ENCODE data around the gene PGRMC2.
"Not testable (repeated sequence)": the region's sequence is repeated elsewhere in the genome, so short reads cannot be mapped to it uniquely, and the experiment has no call there.

The PGRMC2 gene

GRCh38 chr4:128275346-128275745, 12.3 kb downstream of the PGRMC2 start:
- ATAC-seq (replicated peaks) (no peak), DNase-seq (no peak)
- H3K36me3 Mint-ChIP-seq (ENCODE audit: insufficient read depth): peaks cover 26% of the 10 kb centered on the region
- H3K27me3 Mint-ChIP-seq: no peaks in the 10 kb centered on the region
- H3K4me1 Mint-ChIP-seq (ENCODE audit: low read depth in 2 of 2): peaks cover 6 to 12% of the 10 kb centered on the region in 2 donors
- H3K27ac Mint-ChIP-seq: no peak overlapping the region
- H3K9me3 Mint-ChIP-seq: no peaks in the 10 kb centered on the region
- H3K4me3 Mint-ChIP-seq: no peak overlapping the region

- H3K27me3 Mint-ChIP-seq: no peaks in the 10 kb centered on the region
- H3K9me3 Mint-ChIP-seq: no peaks in the 10 kb centered on the region
- no peak overlapping the region for H3K4me3 Mint-ChIP-seq
- ATAC-seq (replicated peaks) (no peak), DNase-seq (no peak)
- peaks cover 21% of the 10 kb centered on the region for H3K36me3 Mint-ChIP-seq (ENCODE audit: insufficient read depth)
- H3K27ac Mint-ChIP-seq: no peak overlapping the region
- H3K4me1 Mint-ChIP-seq (ENCODE audit: low read depth in 2 of 2): peaks cover 0 to 2% of the 10 kb centered on the region in 2 donors
Observed at GRCh38 chr4:128271551-128271950, 16.1 kb downstream of the PGRMC2 start.

- no peak for DNase-seq
- Mint-ChIP-seq H3K27ac (no peak overlapping the region), H3K27me3 (no peaks in the 10 kb centered on the region), H3K4me1 (ENCODE audit: low read depth in 2 of 2) (peaks cover 0 to 2% of the 10 kb centered on the region in 2 donors), H3K9me3 (peaks cover 4 to 6% of the 10 kb centered on the region in 2 donors), H3K36me3 (ENCODE audit: insufficient read depth) (peaks cover 21% of the 10 kb centered on the region), H3K4me3 (no peak overlapping the region)
- ATAC-seq (replicated peaks): no peak
Observed at GRCh38 chr4:128268970-128269369, 18.6 kb downstream of the PGRMC2 start.

GRCh38 chr4:128267745-128268144, 19.9 kb downstream of the PGRMC2 start:
- ATAC-seq (replicated peaks): no peak
- no peaks in the 10 kb centered on the region for H3K4me1 Mint-ChIP-seq (ENCODE audit: low read depth in 2 of 2)
- H3K4me3 Mint-ChIP-seq: no peak overlapping the region
- no peak for DNase-seq
- H3K36me3 Mint-ChIP-seq (ENCODE audit: insufficient read depth): peaks cover 19% of the 10 kb centered on the region
- no peak overlapping the region for H3K27ac Mint-ChIP-seq
- no peaks in the 10 kb centered on the region for H3K27me3 Mint-ChIP-seq
- H3K9me3 Mint-ChIP-seq: peaks cover 4 to 6% of the 10 kb centered on the region in 2 donors

GRCh38 chr4:128267171-128267570, 20.4 kb downstream of the PGRMC2 start:
- not testable (repeated sequence) for DNase-seq; H3K27ac Mint-ChIP-seq; H3K27me3 Mint-ChIP-seq; ATAC-seq (replicated peaks); H3K4me1 Mint-ChIP-seq (ENCODE audit: low read depth in 2 of 2); H3K4me3 Mint-ChIP-seq; H3K9me3 Mint-ChIP-seq
- peaks cover 13% of the 10 kb centered on the region for H3K36me3 Mint-ChIP-seq (ENCODE audit: insufficient read depth)

- not testable (repeated sequence) for H3K36me3 Mint-ChIP-seq (ENCODE audit: insufficient read depth); H3K4me3 Mint-ChIP-seq; H3K9me3 Mint-ChIP-seq; H3K4me1 Mint-ChIP-seq (ENCODE audit: low read depth in 2 of 2); ATAC-seq (replicated peaks); DNase-seq; H3K27ac Mint-ChIP-seq
- H3K27me3 Mint-ChIP-seq: peaks cover 6 to 11% of the 10 kb centered on the region in 2 donors
Observed at GRCh38 chr4:128265550-128265949, 22.1 kb downstream of the PGRMC2 start.

GRCh38 chr4:128259889-128260288, 27.7 kb downstream of the PGRMC2 start:
- not testable (repeated sequence) for H3K4me3 Mint-ChIP-seq; H3K4me1 Mint-ChIP-seq (ENCODE audit: low read depth in 2 of 2); ATAC-seq (replicated peaks); H3K36me3 Mint-ChIP-seq (ENCODE audit: insufficient read depth); H3K27ac Mint-ChIP-seq; DNase-seq; H3K9me3 Mint-ChIP-seq
- H3K27me3 Mint-ChIP-seq: peaks cover 12 to 32% of the 10 kb centered on the region in 2 donors

- not testable (repeated sequence) for ATAC-seq (replicated peaks)
Observed at GRCh38 chr4:128258166-128258565, 29.4 kb downstream of the PGRMC2 start.

GRCh38 chr4:128256539-128256938, 31.1 kb downstream of the PGRMC2 start:
- no peaks in the 10 kb centered on the region for H3K9me3 Mint-ChIP-seq
- DNase-seq (no peak), ATAC-seq (replicated peaks) (no peak)
- no peaks in the 10 kb centered on the region for H3K4me1 Mint-ChIP-seq (ENCODE audit: low read depth in 2 of 2)
- no peak overlapping the region for H3K27ac Mint-ChIP-seq
- no peak overlapping the region for H3K4me3 Mint-ChIP-seq
- no peaks in the 10 kb centered on the region for H3K36me3 Mint-ChIP-seq (ENCODE audit: insufficient read depth)
- peaks cover 35 to 59% of the 10 kb centered on the region in 2 donors for H3K27me3 Mint-ChIP-seq

More at GRCh38 chr4:128258166-128258565, 29.4 kb downstream of the PGRMC2 start:
- not testable (repeated sequence) for H3K4me3 Mint-ChIP-seq; H3K27ac Mint-ChIP-seq; H3K36me3 Mint-ChIP-seq (ENCODE audit: insufficient read depth); H3K9me3 Mint-ChIP-seq; DNase-seq; H3K4me1 Mint-ChIP-seq (ENCODE audit: low read depth in 2 of 2)
- H3K27me3 Mint-ChIP-seq: peaks cover 27 to 49% of the 10 kb centered on the region in 2 donors

- H3K4me1 Mint-ChIP-seq (ENCODE audit: low read depth in 2 of 2): no peaks in the 10 kb centered on the region
- peaks cover 32 to 52% of the 10 kb centered on the region in 2 donors for H3K27me3 Mint-ChIP-seq
- H3K36me3 Mint-ChIP-seq (ENCODE audit: insufficient read depth): no peaks in the 10 kb centered on the region
- no peak overlapping the region for H3K4me3 Mint-ChIP-seq
- no peak for DNase-seq
- H3K9me3 Mint-ChIP-seq: no peaks in the 10 kb centered on the region
- no peak overlapping the region for H3K27ac Mint-ChIP-seq
- no peak for ATAC-seq (replicated peaks)
Observed at GRCh38 chr4:128255906-128256305, 31.7 kb downstream of the PGRMC2 start.

GRCh38 chr4:128249787-128250668, 37.6 kb downstream of the PGRMC2 start:
- H3K36me3 Mint-ChIP-seq (ENCODE audit: insufficient read depth): no peaks in the 10 kb centered on the region
- no peaks in the 10 kb centered on the region for H3K9me3 Mint-ChIP-seq
- H3K4me3 Mint-ChIP-seq: no peak overlapping the region
- no peaks in the 10 kb centered on the region for H3K4me1 Mint-ChIP-seq (ENCODE audit: low read depth in 2 of 2)
- DNase-seq: no peak
- no peak for ATAC-seq (replicated peaks)
- peaks cover 29 to 31% of the 10 kb centered on the region in 2 donors for H3K27me3 Mint-ChIP-seq
- H3K27ac Mint-ChIP-seq: no peak overlapping the region

GRCh38 chr4:128247906-128248305, 39.7 kb downstream of the PGRMC2 start:
- H3K27ac Mint-ChIP-seq: no peak overlapping the region
- no peak for DNase-seq
- no peaks in the 10 kb centered on the region for H3K36me3 Mint-ChIP-seq (ENCODE audit: insufficient read depth)
- H3K4me3 Mint-ChIP-seq: no peak overlapping the region
- H3K9me3 Mint-ChIP-seq: no peaks in the 10 kb centered on the region
- peaks cover 15 to 25% of the 10 kb centered on the region in 2 donors for H3K27me3 Mint-ChIP-seq
- ATAC-seq (replicated peaks): no peak
- no peaks in the 10 kb centered on the region for H3K4me1 Mint-ChIP-seq (ENCODE audit: low read depth in 2 of 2)

GRCh38 chr4:128245391-128245790, 42.2 kb downstream of the PGRMC2 start:
- not testable (repeated sequence) for H3K9me3 Mint-ChIP-seq; H3K4me1 Mint-ChIP-seq (ENCODE audit: low read depth in 2 of 2); ATAC-seq (replicated peaks); DNase-seq; H3K36me3 Mint-ChIP-seq (ENCODE audit: insufficient read depth); H3K27ac Mint-ChIP-seq; H3K4me3 Mint-ChIP-seq
- H3K27me3 Mint-ChIP-seq: peaks cover 25 to 29% of the 10 kb centered on the region in 2 donors

GRCh38 chr4:128244379-128244778, 43.2 kb downstream of the PGRMC2 start:
- no peak overlapping the region for H3K4me3 Mint-ChIP-seq
- H3K36me3 Mint-ChIP-seq (ENCODE audit: insufficient read depth): no peaks in the 10 kb centered on the region
- H3K27me3 Mint-ChIP-seq: peaks cover 29 to 31% of the 10 kb centered on the region in 2 donors
- no peak for DNase-seq
- ATAC-seq (replicated peaks): no peak
- no peaks in the 10 kb centered on the region for H3K9me3 Mint-ChIP-seq
- no peak overlapping the region for H3K27ac Mint-ChIP-seq
- H3K4me1 Mint-ChIP-seq (ENCODE audit: low read depth in 2 of 2): no peaks in the 10 kb centered on the region
